Measurements from ENCODE around the gene RASA2.

Gene RASA2

GRCh38 chr3:141600331-141600730 lies 113.5 kb downstream of the RASA2 start:
- Histone ChIP-seq H3K9me2 (replicated peaks; ENCODE audit: low read depth, low read length) (no peaks in the 10 kb centered on the region), H3K9me3 (ENCODE audit: insufficient read depth, low read depth, low read length) (peaks cover 9% of the 10 kb centered on the region; the same call in 1 of the 2 replicates)

GRCh38 chr3:141602706-141603105 lies 115.9 kb downstream of the RASA2 start:
- no peak for TF ChIP-seq CTCF (conservative IDR thresholded peaks at IDR 0.05; ENCODE audit: low read length)
- TF ChIP-seq EZH2phosphoT487 (IDR thresholded peaks at IDR 0.05; ENCODE audit: borderline replicate concordance): no peak
- Histone ChIP-seq H3K9me3 (ENCODE audit: insufficient read depth, low read depth, low read length) (peaks cover 9% of the 10 kb centered on the region; the same call in 1 of the 2 replicates), H3K4me2 (ENCODE audit: low read depth, low read length, poor library complexity, severe bottlenecking) (no peak overlapping the region), H3K4me1 (ENCODE audit: insufficient read depth, low read length, poor library complexity, severe bottlenecking) (no peaks in the 10 kb centered on the region), H2AFZ (ENCODE audit: low read length) (no peak overlapping the region), H3K27me3 (ENCODE audit: insufficient read depth, low read length, poor library complexity, severe bottlenecking) (no peaks in the 10 kb centered on the region), H3K79me2 (ENCODE audit: insufficient read depth, low read length) (no peaks in the 10 kb centered on the region), H3F3A (ENCODE audit: low read depth) (no peaks in the 10 kb centered on the region), H3K4me3 (ENCODE audit: low read length, poor library complexity, severe bottlenecking) (no peak overlapping the region), H3K36me3 (ENCODE audit: insufficient read depth, low read length) (0 out of 2 replicates have a peak, but pooled peaks cover 8% of the 10 kb centered on the region), H4K20me1 (ENCODE audit: insufficient read depth, low read length, poor library complexity, severe bottlenecking) (no peaks in the 10 kb centered on the region), H3K9me2 (replicated peaks; ENCODE audit: low read depth, low read length) (no peaks in the 10 kb centered on the region), H3K9ac (ENCODE audit: low read depth, low read length, poor library complexity, severe bottlenecking) (no peak overlapping the region)

More at GRCh38 chr3:141600331-141600730, 113.5 kb downstream of the RASA2 start:
- Histone ChIP-seq H3K4me2 (ENCODE audit: low read depth, low read length, poor library complexity, severe bottlenecking) (no peak overlapping the region), H3K27me3 (ENCODE audit: insufficient read depth, low read length, poor library complexity, severe bottlenecking) (no peaks in the 10 kb centered on the region), H3K4me1 (ENCODE audit: insufficient read depth, low read length, poor library complexity, severe bottlenecking) (no peaks in the 10 kb centered on the region), H3K36me3 (ENCODE audit: insufficient read depth, low read length) (peaks cover 20% of the 10 kb centered on the region), H3K9ac (ENCODE audit: low read depth, low read length, poor library complexity, severe bottlenecking) (no peak overlapping the region), H3F3A (ENCODE audit: low read depth) (no peaks in the 10 kb centered on the region), H3K79me2 (ENCODE audit: insufficient read depth, low read length) (no peaks in the 10 kb centered on the region), H4K20me1 (ENCODE audit: insufficient read depth, low read length, poor library complexity, severe bottlenecking) (no peaks in the 10 kb centered on the region), H2AFZ (ENCODE audit: low read length) (no peak overlapping the region), H3K4me3 (ENCODE audit: low read length, poor library complexity, severe bottlenecking) (no peak overlapping the region)
- TF ChIP-seq CTCF (conservative IDR thresholded peaks at IDR 0.05; ENCODE audit: low read length) (no peak), EZH2phosphoT487 (IDR thresholded peaks at IDR 0.05; ENCODE audit: borderline replicate concordance) (no peak)

DNA sequence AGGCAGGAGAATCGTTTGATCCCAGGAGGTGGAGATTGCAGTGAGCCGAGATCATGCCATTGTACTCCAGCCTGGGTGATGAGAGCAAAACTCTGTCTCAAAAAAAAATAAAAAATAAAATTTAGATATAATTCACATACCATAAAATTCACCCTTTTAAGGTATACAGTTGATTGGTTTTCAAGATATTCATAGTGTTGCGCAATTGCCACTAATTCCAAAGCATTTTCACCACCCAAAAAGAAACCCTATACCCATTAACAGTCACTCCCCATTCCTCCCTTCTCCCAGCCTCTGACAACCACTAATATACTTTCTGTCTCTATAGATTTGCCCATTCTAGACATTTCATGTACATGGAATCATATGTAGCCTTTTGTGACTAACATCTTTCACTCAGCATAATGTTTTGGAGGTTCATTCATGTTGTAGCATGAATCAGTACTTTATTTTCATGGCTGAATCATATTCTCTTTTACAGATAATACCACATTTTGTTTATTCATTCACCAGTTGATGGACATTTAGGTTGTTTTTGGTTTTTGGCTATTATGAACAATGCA lies 116.7 kb downstream of the RASA2 start:
- TF ChIP-seq EZH2phosphoT487 (IDR thresholded peaks at IDR 0.05; ENCODE audit: borderline replicate concordance): no peak
- no peak for TF ChIP-seq CTCF (conservative IDR thresholded peaks at IDR 0.05; ENCODE audit: low read length)
- no peaks in the 10 kb centered on the region for H3K27me3 ChIP-seq (ENCODE audit: insufficient read depth, low read length, poor library complexity, severe bottlenecking)
- no peaks in the 10 kb centered on the region for H3K4me1 ChIP-seq (ENCODE audit: insufficient read depth, low read length, poor library complexity, severe bottlenecking)
- no peak overlapping the region for H3K4me2 ChIP-seq (ENCODE audit: low read depth, low read length, poor library complexity, severe bottlenecking)
- no peak overlapping the region for H3K9ac ChIP-seq (ENCODE audit: low read depth, low read length, poor library complexity, severe bottlenecking)
- peaks cover 13% of the 10 kb centered on the region for H3K36me3 ChIP-seq (ENCODE audit: insufficient read depth, low read length)
- H3K9me3 ChIP-seq (ENCODE audit: insufficient read depth, low read depth, low read length): peaks cover 9% of the 10 kb centered on the region; the same call in 1 of the 2 replicates
- H4K20me1 ChIP-seq (ENCODE audit: insufficient read depth, low read length, poor library complexity, severe bottlenecking): no peaks in the 10 kb centered on the region
- H3F3A ChIP-seq (ENCODE audit: low read depth): no peaks in the 10 kb centered on the region
- no peaks in the 10 kb centered on the region for H3K79me2 ChIP-seq (ENCODE audit: insufficient read depth, low read length)
- no peaks in the 10 kb centered on the region for H3K9me2 ChIP-seq (replicated peaks; ENCODE audit: low read depth, low read length)
- no peak overlapping the region for H2AFZ ChIP-seq (ENCODE audit: low read length)
- no peak overlapping the region for H3K4me3 ChIP-seq (ENCODE audit: low read length, poor library complexity, severe bottlenecking)
